HCT116 (cell line): ENCODE data around the gene DIP2C.

Experiments used
- EZH2phosphoT487 ChIP-seq: fragments of 200-600 bp; IDR thresholded peaks from 2 replicates; pipeline ENCODE4 v1.6.1; 2018; ENCODE audit warnings: antibody characterized with exemption, borderline replicate concordance
- POLR2A ChIP-seq: IDR thresholded peaks from 2 replicates; pipeline ENCODE4 v1.7.0; 2011; ENCODE audit warnings: borderline replicate concordance; ENCODE audit not compliant: insufficient read depth, insufficient read length; ENCODE audit errors: extremely low read depth
- SIN3A ChIP-seq: IDR thresholded peaks from 2 replicates; pipeline ENCODE4 v1.6.1; 2012; ENCODE audit warnings: low read depth
- SP1 ChIP-seq: IDR thresholded peaks from 2 replicates; pipeline ENCODE4 v1.6.1; 2012; ENCODE audit warnings: low read depth
- TF ChIP-seq, protein P1 (sequence below), 3 experiments: fragments of 200-600 bp in 1 of 3; sonication (generic) in 1 of 3; IDR thresholded peaks in 2 of 3; conservative IDR thresholded peaks in 1 of 3; 2 replicates each; pipeline ENCODE4 v1.5.1; 2012 to 2017; ENCODE audit warnings: low read depth in 2 of 3, low read length in 2 of 3, antibody characterized with exemption in 1 of 3, borderline replicate concordance in 1 of 3, control low read depth in 1 of 3, mild to moderate bottlenecking in 1 of 3, mixed read lengths in 1 of 3, mixed run types in 1 of 3, moderate library complexity in 1 of 3; ENCODE audit not compliant: insufficient read depth in 1 of 3

DNA sequence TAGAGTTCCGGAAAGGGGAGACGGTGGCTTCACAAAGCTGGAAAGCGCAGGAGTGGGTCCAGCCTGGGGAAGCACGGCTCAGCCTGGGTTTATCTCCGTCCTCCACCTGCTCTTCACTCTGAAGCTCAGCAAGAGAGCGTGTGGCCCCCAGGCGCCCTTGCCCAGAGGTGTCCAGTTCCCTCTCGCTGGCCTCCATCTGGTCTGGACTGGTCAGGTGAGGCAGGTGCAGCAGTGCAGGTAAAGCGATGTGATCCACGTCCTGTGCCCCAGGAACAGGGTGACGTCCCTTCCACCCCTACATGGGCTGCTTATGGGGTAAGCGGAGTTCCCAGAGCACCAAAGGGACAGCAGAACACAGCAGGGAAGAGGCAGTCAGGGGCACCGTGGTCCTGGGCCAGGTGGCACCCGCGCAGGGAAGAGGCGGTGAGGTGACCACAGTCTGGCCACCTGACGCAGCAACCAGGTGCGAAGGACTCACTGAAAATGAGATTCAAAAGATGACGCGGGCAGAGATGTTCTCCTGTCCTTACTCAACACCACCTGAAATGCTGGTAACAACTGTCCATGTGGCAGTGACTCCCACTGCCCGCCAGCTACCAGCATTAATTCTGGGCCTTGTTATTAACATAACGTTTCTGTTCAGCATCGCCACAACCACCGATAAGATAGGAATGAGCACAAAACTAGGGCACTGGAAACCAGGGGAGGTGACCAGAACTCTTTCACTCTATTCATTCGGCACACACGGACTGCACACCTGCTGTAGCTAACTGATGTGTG lies 33.0 kb upstream of the DIP2C start:
- TF ChIP-seq, protein P1, sequence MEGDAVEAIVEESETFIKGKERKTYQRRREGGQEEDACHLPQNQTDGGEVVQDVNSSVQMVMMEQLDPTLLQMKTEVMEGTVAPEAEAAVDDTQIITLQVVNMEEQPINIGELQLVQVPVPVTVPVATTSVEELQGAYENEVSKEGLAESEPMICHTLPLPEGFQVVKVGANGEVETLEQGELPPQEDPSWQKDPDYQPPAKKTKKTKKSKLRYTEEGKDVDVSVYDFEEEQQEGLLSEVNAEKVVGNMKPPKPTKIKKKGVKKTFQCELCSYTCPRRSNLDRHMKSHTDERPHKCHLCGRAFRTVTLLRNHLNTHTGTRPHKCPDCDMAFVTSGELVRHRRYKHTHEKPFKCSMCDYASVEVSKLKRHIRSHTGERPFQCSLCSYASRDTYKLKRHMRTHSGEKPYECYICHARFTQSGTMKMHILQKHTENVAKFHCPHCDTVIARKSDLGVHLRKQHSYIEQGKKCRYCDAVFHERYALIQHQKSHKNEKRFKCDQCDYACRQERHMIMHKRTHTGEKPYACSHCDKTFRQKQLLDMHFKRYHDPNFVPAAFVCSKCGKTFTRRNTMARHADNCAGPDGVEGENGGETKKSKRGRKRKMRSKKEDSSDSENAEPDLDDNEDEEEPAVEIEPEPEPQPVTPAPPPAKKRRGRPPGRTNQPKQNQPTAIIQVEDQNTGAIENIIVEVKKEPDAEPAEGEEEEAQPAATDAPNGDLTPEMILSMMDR (IDR thresholded peaks at IDR 0.05 in 2 of 3, conservative IDR thresholded peaks at IDR 0.05 in 1 of 3; ENCODE audit: borderline replicate concordance in 1 of 3, insufficient read depth in 1 of 3, low read depth in 2 of 3, low read length in 2 of 3), result no peak
- TF ChIP-seq POLR2A, result no peak
- no peak for TF ChIP-seq EZH2phosphoT487
- TF ChIP-seq SP1, result no peak
- TF ChIP-seq SIN3A, result no peak
